Stimulated activated CD4-positive, alpha-beta T cell treated with anti-CD3 and anti-CD28 coated beads, Interleukin-4, amount 100 ng/mL, for 24 hours (primary cell): Measurements from ENCODE around the gene PSMA5.
A peak's percentile ranks its signal among the peaks of the same experiment; 100 is the strongest.
"Not testable (repeated sequence)": the region's sequence is repeated elsewhere in the genome, so short reads cannot be mapped to it uniquely, and the experiment has no call there.

Source experiments
- DNase-seq: peaks from one replicate; pipeline ENCODE4 v3.0.0-alpha.2; 2020

Gene PSMA5

DNA sequence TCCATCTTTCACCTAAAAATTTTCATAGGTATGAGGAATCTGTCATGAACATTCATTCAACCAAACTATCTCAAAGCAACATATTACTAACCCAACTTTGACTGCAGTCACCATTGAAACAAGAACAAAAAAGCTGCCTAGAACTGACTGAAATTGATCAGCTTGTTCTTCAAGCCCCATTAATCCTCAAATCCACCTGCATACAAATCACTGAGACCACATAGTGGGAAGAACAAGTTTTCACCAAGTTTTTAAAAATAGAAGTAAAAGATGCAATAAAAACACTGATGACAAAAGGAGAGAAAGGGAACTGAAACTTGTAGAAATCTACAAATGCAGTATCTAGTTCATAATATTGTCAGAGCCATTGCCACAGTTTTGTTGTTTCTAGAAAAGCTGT lies 34.6 kb downstream of the PSMA5 start:
- DNase-seq: no peak

DNA sequence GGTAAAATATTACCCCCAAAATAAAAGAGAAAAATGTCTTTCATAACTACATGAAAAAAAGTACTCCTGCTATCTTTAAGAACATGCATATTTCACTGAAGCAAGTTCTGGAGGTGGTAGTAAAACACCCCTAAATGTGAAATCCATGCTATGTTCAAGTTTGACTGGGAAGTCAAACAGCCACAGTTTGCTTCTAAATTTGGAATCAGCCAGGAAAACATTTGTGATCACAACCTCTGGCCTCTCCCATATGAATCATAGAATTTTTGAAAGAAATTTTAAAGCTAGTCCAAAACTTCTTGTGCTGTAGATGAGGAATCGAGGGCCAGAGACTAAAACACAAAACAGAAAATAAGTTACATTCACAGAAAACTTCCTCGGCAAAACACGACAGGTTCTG lies 35.1 kb downstream of the PSMA5 start:
- DNase-seq: no peak

- DNase-seq: no peak
Observed at GRCh38 chr1:109389638-109390341, 36.5 kb downstream of the PSMA5 start.

GRCh38 chr1:109388884-109389637 lies 37.2 kb downstream of the PSMA5 start:
- no peak for DNase-seq

- no peak for DNase-seq
Observed at GRCh38 chr1:109388208-109388711, 38.0 kb downstream of the PSMA5 start.

DNA sequence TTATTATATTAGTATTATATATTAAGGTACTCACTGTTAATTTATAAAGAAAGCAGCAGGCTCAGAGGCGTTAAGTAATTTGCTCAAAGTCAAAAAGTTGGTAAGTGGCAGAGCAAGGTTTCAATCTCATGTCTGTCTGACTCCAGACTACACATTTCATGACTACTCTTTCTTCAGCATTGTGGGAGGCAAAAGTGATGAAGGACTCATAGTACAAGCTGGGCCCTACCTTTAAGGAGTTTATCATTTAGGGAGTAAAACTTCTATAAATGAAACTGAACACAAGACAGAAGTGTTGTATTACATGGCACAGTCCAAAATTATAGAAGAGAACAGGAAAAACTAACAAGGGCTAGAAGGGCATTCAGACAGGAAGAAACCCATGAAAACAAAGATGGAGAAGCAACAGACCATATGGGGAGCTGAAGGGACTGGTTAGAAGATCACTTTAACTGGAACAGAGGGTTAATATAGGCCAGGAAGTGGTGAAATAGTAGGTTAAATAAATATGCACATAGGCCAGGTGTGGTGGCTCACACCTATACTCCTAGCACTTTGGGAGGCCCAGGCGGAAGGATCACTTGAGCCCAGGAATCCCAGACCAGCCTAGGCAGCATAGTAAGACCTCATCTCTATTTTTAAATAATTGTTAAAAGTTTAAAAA lies 40.1 kb downstream of the PSMA5 start:
- DNase-seq: no peak

GRCh38 chr1:109385417-109385816 lies 40.8 kb downstream of the PSMA5 start:
- DNase-seq: no peak

DNA sequence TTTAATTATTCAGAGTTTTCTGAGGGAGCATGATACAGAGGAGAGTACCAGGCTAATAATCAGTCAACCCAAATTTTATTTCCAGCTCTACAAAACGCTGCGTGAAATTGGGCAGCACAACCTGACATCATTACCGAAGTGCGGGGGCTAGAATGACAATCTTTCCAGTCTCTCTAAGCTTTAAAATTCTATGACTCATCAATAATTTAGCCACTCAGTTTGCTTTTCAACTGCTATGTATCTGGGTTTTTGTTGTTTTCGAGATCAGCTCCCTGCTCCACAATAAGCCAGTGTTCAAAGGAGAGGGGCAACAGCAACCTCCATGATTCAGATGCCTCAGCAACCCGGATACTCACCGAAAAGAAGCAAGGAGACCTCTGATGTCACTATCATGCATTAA lies 42.4 kb downstream of the PSMA5 start:
- DNase-seq: no peak

DNA sequence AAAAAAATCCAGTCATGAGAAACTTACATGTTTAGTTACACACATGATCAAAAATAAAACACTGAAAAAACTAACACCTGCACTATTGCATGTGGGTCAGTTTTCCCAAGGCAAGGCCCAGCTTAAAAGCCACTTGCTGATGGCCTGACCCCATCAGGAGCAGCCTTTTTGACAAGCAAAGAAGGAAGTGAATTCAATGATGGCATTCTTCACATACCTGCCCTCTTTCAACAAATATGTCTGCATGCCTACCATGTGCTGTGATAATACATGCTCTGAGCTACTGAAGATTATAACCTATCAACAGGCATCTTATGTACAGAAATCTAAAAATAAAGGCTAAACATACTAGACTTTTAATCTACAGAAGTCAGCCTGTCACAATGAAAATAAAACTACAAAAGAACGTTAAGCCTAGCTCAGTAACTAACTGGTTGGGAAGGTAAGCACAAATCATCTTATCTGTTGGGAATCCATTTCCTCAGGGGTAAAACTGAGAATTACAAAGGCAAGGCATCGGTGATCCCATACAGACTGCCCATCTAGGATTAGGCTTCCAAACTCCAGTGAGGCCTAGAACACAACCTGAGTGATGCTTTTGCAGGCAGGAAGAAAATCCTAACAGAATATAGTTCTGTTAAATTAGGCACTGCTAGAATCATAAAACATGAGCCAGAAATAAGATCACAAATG lies 43.0 kb downstream of the PSMA5 start:
- no peak for DNase-seq

GRCh38 chr1:109381573-109381972 lies 44.7 kb downstream of the PSMA5 start:
- DNase-seq: no peak

DNA sequence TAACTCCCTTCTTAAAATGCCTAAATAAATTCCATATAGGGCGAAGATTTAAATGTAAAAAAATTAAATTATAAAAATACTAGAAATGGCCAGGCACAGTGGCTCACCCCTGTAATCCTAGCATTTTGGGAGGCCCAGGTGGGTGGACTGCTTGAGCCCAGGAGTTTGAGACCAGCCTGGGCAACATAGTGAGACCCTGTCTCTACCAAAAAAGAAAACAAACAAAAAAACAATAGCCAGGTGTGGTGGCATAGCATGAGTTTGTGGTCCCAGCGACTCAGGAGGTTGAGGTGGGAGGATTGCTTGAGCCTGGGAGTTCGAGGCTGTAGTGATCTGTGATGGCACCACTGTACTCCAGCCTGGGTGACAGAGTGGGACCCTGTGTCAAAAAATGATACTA lies 46.3 kb downstream of the PSMA5 start:
- DNase-seq: no peak

DNA sequence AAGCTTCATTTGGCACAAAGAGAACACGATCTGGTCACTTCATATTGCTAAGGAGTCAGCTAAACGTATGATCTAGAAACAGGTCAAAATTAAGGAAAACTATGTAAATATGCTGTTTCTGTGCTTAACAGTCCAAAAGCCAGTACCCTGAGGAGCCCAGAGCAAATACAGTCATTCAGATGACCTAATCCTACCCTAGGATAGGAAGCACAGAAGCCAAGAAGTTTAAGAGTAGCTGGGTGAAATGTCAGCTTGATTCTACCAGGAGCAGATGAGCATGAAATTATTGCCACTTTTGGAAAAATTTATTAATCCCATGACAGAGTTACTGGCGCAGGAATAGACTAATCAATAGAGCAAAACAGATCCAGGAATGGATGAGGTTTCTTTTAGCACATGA lies 46.8 kb downstream of the PSMA5 start:
- DNase-seq: no peak

- no peak for DNase-seq
Observed at GRCh38 chr1:109377698-109378097, 48.5 kb downstream of the PSMA5 start.

DNA sequence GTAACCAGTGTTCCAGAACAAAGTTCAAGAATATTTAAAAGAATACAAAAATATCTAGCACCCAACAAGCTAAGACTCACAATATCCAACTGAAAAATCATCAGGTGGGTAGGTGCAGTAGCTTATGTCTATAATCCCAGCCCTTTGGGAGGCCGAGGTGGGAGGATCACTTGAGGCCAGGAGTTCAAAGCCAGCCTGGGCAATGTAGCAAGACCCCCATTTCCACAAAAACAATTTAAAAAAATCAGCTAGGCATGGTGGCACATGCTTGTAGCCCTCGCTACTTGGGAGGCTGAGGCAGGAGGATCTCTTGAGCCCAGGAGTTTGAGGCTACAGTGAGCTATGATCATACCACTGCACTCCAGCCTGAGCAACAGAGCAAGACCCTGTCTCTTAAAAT lies 52.6 kb downstream of the PSMA5 start:
- DNase-seq: not testable (repeated sequence)

DNA sequence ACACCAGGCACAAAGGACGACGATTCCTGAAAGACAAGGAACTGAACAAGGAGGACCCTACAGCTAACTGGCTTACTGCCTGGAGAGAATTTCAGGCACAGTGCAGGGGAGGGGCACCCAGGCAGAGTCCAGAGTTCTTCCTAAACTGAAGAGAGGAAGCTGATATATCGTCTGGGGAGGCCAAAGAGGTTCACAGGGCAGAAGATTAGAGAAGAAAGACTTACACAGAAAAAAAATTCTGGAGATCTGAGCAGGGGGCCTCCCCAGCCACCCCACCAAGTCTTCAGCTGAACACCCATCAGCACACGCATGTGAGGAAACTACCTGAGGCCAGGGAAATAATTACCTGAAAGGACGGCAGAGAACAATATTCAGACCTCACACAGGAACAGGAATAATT lies 53.1 kb downstream of the PSMA5 start:
- DNase-seq: no peak

DNA sequence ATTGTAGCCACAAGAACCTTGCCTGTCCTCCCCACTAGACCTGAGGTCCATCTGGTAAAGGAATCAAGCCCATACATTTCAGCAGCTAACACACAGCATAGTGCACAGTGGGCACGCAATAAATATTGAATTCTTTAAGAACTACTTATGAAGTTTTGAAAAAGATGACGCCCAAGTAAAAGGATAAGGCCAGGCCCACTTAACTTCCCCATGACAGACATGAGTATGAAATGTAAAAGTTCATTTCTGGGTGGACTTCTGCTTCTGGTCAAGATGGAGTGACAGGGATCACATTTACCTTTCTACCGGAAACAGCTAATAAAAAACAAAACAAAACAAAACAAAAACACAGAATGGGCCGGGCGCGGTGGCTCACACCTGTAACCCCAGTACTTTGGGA lies 54.0 kb downstream of the PSMA5 start:
- no peak for DNase-seq

DNA sequence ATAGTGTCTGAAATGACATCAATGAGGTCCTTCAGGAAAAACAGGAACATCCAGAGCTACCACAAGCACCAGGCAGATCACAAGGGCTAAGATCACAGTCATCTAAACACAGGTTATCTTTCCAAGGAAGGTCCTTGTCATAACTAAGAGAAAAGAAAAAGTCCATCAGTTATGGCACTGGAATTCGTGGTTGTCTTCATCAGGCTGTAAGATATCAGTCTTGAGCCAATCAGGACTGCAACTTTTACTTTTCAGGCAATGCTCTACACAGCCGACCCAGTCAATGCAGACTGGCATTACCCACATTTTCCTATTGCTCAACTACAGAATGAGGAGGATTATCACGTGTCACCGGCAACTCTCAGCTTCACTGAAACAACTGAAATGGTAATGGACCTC lies 54.9 kb downstream of the PSMA5 start:
- peak; percentile 10 for DNase-seq

- no peak for DNase-seq
Observed at GRCh38 chr1:109370712-109371340, 55.4 kb downstream of the PSMA5 start.

GRCh38 chr1:109369167-109369746 lies 57.0 kb downstream of the PSMA5 start:
- DNase-seq: no peak

DNA sequence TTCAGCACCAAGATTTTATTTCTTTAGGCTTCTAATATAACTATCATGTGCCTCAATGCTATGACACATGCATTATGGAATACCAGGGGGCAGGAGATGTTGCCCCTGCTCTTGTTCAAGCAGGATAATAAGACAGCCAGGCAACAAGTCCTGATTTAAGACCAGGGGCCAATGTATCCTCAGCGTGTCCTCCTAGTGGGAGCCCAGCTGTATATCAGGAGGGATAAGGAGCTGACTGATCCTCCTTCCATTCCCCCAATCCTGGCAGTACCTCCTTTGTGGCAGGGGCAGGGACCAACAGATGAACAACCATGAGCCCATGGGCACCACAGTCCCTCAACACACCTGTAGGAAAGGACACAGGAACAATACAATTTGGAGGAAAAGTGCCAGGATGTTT lies 57.8 kb downstream of the PSMA5 start:
- DNase-seq: no peak

- DNase-seq: no peak
Observed at GRCh38 chr1:109367626-109368025, 58.6 kb downstream of the PSMA5 start.

- no peak for DNase-seq
Observed at GRCh38 chr1:109365642-109366204, 60.5 kb downstream of the PSMA5 start.
